Sigmoid colon (tissue), 4 donors: Measurements from ENCODE around the gene DCTN1.
"Not testable (repeated sequence)": the region's sequence is repeated elsewhere in the genome, so short reads cannot be mapped to it uniquely, and the experiment has no call there.

Experiments
- POLR2AphosphoS5 ChIP-seq, 4 donors: sonication (generic); formaldehyde crosslinking; IDR thresholded peaks; one replicate each; pipeline ENCODE4 v1.6.1; 2017; ENCODE audit warnings: antibody characterized with exemption in 4 of 4
- TF ChIP-seq, protein P1 (sequence below), 4 experiments: fragments of 450-650 bp in 3 of 4; fragments of 200-600 bp in 1 of 4; IDR thresholded peaks; one replicate each; pipeline ENCODE4 v1.5.1; 2016 to 2019; ENCODE audit warnings: antibody characterized with exemption in 4 of 4, mild to moderate bottlenecking in 3 of 4, moderate library complexity in 2 of 4

- TF ChIP-seq, protein P1, sequence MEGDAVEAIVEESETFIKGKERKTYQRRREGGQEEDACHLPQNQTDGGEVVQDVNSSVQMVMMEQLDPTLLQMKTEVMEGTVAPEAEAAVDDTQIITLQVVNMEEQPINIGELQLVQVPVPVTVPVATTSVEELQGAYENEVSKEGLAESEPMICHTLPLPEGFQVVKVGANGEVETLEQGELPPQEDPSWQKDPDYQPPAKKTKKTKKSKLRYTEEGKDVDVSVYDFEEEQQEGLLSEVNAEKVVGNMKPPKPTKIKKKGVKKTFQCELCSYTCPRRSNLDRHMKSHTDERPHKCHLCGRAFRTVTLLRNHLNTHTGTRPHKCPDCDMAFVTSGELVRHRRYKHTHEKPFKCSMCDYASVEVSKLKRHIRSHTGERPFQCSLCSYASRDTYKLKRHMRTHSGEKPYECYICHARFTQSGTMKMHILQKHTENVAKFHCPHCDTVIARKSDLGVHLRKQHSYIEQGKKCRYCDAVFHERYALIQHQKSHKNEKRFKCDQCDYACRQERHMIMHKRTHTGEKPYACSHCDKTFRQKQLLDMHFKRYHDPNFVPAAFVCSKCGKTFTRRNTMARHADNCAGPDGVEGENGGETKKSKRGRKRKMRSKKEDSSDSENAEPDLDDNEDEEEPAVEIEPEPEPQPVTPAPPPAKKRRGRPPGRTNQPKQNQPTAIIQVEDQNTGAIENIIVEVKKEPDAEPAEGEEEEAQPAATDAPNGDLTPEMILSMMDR (IDR thresholded peaks at IDR 0.05), result not testable (repeated sequence)
- TF ChIP-seq POLR2AphosphoS5 (IDR thresholded peaks at IDR 0.05), result not testable (repeated sequence)
Measured at GRCh38 chr2:74336227-74336626, 43.9 kb downstream of the DCTN1 start.
